Neutrophil (primary cell): ENCODE measurements around the gene PMVK.

Source experiments
- H3K27ac ChIP-seq: fragments of 200-600 bp; sonication (generic); 2 replicates; pipeline ENCODE4 v1.5.1; 2016; ENCODE audit warnings: mild to moderate bottlenecking, moderate library complexity
- H3K27me3 ChIP-seq: fragments of 200-600 bp; sonication (generic); 2 replicates; pipeline ENCODE4 v1.6.0; 2016; ENCODE audit warnings: mild to moderate bottlenecking
- H3K36me3 ChIP-seq: fragments of 200-600 bp; sonication (generic); 2 replicates; pipeline ENCODE4 v1.5.1; 2017
- H3K4me1 ChIP-seq, 2 experiments: fragments of 200-600 bp in 1 of 2; sonication (generic) in 1 of 2; 1 replicate in 1 of 2; 2 replicates in 1 of 2; pipeline versions ENCODE4 v1.5.1 to v1.6.1; 2013 to 2016; ENCODE audit warnings: low read depth in 1 of 2, low read length in 1 of 2, mild to moderate bottlenecking in 1 of 2, moderate library complexity in 1 of 2; ENCODE audit not compliant: control insufficient read depth in 1 of 2, insufficient read depth in 1 of 2
- H3K4me3 ChIP-seq, 2 experiments: fragments of 200-600 bp in 1 of 2; sonication (generic) in 1 of 2; 1 replicate in 1 of 2; 2 replicates in 1 of 2; pipeline ENCODE4 v1.5.1; 2013 to 2016; ENCODE audit warnings: low read depth in 1 of 2, low read length in 1 of 2, mild to moderate bottlenecking in 1 of 2, moderate library complexity in 1 of 2
- H3K9me3 ChIP-seq: fragments of 200-600 bp; sonication (generic); 2 replicates; pipeline ENCODE4 v1.5.1; 2016
- TF ChIP-seq, protein P1 (sequence below): fragments of 200-600 bp; sonication (generic); IDR thresholded peaks from 2 replicates; pipeline ENCODE4 v1.5.1; 2016; ENCODE audit warnings: antibody characterized with exemption

The PMVK gene

DNA sequence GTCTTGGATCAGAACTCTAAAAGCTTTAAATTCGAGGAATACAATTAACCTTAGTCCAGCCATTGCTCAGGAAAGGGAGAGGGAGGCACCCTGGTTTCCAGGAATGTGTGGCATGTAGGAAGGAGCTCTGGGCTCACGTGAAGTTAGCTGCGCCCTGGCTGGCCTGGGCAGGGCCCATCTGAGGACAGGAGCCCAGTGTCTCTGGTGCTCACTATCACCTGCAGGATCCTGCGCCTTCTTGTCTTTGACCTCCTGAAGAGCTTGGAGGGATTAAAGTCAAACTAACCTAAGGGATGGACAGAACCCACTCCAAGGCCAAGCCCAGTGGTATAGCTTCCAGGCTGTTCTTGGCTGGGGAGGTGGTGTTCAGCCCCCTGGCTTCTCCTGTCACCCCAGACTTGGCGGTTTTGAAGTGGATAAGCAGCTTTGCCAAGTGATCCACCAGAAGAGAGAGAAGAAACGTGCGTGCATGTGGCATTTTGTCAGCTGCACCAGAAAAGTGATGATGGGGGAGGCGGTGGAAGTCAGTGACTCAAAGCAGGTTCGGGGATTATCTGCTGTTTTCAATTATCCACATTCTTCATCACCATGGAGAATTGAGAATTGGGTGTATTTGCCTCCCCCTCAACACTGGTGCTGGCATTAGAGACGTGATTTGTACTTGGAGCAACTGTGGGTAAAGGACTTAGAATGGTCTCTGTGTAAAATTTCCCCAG is 54.5 kb downstream of the PMVK start:
- no peak overlapping the region for H3K4me3 ChIP-seq
- H3K27ac ChIP-seq = no peak overlapping the region
- TF ChIP-seq, protein P1, sequence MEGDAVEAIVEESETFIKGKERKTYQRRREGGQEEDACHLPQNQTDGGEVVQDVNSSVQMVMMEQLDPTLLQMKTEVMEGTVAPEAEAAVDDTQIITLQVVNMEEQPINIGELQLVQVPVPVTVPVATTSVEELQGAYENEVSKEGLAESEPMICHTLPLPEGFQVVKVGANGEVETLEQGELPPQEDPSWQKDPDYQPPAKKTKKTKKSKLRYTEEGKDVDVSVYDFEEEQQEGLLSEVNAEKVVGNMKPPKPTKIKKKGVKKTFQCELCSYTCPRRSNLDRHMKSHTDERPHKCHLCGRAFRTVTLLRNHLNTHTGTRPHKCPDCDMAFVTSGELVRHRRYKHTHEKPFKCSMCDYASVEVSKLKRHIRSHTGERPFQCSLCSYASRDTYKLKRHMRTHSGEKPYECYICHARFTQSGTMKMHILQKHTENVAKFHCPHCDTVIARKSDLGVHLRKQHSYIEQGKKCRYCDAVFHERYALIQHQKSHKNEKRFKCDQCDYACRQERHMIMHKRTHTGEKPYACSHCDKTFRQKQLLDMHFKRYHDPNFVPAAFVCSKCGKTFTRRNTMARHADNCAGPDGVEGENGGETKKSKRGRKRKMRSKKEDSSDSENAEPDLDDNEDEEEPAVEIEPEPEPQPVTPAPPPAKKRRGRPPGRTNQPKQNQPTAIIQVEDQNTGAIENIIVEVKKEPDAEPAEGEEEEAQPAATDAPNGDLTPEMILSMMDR = no peak
- no peaks in the 10 kb centered on the region for H3K4me1 ChIP-seq
- peaks cover 21% of the 10 kb centered on the region for H3K27me3 ChIP-seq
- no peaks in the 10 kb centered on the region for H3K36me3 ChIP-seq
- H3K9me3 ChIP-seq = no peaks in the 10 kb centered on the region

DNA sequence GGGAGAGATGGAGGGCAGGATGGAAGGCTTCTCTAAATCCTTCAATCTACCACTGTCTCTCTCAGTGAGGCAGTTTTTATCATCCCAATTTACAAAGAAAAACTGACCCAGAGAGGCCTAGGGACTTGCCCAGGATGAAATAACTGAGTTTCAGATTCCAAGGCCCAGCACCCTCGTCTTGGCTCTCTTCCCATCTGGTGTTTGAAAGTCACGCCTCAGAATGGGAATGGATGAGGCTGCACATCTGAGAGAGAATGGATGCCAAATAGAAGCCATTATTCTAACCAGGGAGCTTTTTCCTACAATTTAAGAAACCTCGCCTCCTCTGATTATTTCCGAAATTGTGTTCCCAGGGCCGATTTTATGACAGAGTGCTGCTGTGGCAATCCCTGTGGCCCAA is 55.8 kb downstream of the PMVK start:
- no peak overlapping the region for H3K27ac ChIP-seq
- no peak overlapping the region for H3K4me3 ChIP-seq
- H3K9me3 ChIP-seq = no peaks in the 10 kb centered on the region
- TF ChIP-seq, protein P1 = no peak
- no peaks in the 10 kb centered on the region for H3K4me1 ChIP-seq
- peaks cover 21% of the 10 kb centered on the region for H3K27me3 ChIP-seq
- H3K36me3 ChIP-seq = no peaks in the 10 kb centered on the region

DNA sequence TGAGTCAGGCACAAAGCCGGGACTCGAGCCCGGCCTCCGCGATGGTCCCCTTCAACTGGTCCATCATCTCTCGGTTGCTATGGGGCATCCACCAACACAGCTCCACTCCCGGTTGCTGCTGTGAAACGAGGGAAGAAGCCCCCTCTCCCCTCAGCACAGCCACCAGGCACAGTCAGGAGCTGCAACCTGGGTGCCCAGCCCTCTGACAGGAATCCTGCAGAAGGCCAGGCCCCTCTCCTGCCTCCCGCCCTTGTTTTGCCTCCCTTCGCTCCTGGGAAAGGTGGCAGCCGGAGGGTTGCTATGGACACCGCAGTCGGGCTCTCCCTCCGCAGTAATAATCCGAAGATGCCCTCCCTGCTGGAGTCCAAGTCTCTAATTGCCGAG is 57.5 kb downstream of the PMVK start:
- H3K36me3 ChIP-seq = no peaks in the 10 kb centered on the region
- no peaks in the 10 kb centered on the region for H3K4me1 ChIP-seq
- H3K4me3 ChIP-seq = no peak overlapping the region
- no peak overlapping the region for H3K27ac ChIP-seq
- H3K27me3 ChIP-seq = peaks cover 7% of the 10 kb centered on the region
- TF ChIP-seq, protein P1 = no peak
- no peaks in the 10 kb centered on the region for H3K9me3 ChIP-seq

DNA sequence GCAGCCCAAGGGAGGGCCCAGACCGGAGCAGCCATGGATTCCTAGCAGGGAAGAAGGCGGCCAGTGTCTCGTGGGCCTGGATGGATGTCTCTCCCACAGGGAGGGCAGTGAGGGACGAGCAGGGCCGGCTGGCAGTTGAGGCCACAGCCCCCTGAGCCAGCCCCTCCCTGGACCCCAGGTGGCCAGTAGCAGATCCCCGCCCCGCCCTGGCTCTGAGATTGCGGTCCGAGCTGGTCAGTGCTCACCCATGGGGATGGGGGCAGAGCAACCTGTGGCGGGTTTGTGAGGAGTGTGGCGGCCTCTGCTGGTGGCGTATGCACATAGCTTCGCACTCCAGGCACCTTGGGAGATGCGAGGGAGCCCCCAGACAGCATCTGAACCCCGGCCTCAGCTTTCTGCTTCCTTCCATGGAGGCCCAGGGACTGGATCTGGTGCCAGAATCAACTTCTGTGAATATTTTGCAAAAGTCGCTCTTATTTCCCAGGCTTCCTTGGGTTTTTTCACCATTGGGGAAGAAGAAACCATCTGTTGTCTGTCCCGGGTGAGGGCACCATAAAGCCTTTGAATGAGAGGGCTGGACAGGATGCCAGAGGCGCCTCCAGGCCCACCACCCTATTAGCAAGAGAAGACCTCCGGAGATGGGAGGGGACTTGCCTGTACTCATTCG is 58.0 kb downstream of the PMVK start:
- Histone ChIP-seq H3K4me1 (no peaks in the 10 kb centered on the region), H3K36me3 (no peaks in the 10 kb centered on the region), H3K27ac (no peak overlapping the region), H3K4me3 (no peak overlapping the region), H3K9me3 (no peaks in the 10 kb centered on the region), H3K27me3 (peaks cover 2% of the 10 kb centered on the region)
- TF ChIP-seq, protein P1 = peak; percentile 71

DNA sequence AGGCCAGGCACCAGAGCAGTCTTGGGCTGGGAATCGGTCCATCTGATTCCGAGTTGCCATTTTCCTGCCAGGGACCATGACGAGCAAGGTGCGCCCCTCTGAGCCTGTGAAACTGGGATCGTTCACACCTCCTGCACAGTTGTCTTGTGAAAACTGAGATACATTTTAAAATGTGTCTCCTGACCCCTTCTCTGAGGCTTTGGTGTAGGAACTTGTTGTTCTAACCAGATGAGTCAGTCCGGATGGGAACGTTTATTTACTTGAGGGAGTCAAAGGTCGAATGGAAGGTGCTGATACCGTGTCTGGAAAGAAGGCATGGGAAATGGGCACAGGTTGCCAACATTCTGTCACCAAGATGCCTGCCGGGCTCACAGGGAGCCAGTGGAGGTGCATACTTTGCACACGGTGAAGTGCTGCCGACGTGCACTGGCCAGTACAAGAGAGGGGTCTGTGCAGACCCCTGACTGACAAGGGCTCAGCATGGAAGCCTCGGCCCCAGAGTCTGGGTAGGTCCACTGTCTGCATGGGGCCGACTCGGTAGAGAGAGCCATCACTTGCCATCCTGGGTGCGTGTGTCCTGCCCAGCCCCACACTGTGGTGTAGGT is 59.0 kb downstream of the PMVK start:
- no peak overlapping the region for H3K4me3 ChIP-seq
- TF ChIP-seq, protein P1 = no peak
- H3K27ac ChIP-seq = no peak overlapping the region
- H3K36me3 ChIP-seq = no peaks in the 10 kb centered on the region
- no peaks in the 10 kb centered on the region for H3K4me1 ChIP-seq
- H3K9me3 ChIP-seq = no peaks in the 10 kb centered on the region
- no peaks in the 10 kb centered on the region for H3K27me3 ChIP-seq
